Dermis blood vessel endothelial cell (primary cell): Measurements from ENCODE around the gene KAT7. TPM values are rescaled to one million over a fixed set of nuclear protein-coding genes. Genes with fewer than 3 reads are reported as not detected.
A peak's percentile ranks its signal among the peaks of the same experiment; 100 is the strongest.
"Not testable (repeated sequence)": the region's sequence is repeated elsewhere in the genome, so short reads cannot be mapped to it uniquely, and the experiment has no call there.

Experiments
- DNase-seq: peaks from one replicate; pipeline ENCODE4 v3.0.0; 2010
- total RNA-seq: library from RNA; depleted of rRNA; stranded (reverse); fragments of >200 nt; gene quantifications from 2 replicates; pipeline ENCODE4 v1.2.3, GENCODE V29; 2014

Gene KAT7
- 88.0 and 133 TPM in 2 replicates for total RNA-seq

DNA sequence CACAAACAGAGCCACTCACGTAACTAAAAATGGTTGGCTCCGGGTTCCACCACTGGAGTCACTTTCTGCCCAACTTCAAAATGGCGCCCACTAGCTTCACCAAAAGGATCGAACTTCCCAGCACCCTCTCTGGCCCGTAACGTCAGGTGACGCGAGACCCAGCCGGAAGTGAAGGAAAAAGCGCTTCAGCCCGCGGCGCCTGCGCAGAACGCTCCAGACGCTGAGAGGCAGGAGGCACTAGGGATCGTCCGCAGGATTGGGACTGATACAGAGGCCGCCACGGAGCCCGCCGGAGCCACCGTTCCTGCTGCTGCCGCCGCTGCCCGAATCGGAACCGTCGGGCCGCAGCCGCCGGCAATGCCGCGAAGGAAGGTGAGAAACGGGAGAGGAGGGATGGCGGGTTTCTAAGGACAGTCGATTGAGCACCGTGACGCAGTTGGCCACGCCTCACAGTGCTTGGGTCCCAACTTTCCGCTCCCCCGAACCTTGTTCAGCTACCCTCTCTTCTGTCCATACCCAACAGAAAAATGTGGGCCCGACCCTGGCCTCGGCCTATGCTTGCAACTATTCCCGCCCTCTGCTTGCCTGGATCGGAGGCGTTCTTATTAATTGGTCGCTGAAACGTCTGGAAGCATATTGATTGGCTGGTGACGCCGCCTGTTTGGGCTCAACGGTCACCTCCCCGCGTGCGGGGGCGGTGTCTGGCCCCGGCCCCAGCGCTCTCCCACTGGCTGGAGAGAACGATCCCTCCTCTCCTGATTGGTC lies at the start of gene KAT7:
Gene KAT7 (plus strand): TSS at position 204 of the 765 bp plus-strand sequence. CDS start 154 bp downstream, at position 358.
- DNase-seq: peak; percentile 100

DNA sequence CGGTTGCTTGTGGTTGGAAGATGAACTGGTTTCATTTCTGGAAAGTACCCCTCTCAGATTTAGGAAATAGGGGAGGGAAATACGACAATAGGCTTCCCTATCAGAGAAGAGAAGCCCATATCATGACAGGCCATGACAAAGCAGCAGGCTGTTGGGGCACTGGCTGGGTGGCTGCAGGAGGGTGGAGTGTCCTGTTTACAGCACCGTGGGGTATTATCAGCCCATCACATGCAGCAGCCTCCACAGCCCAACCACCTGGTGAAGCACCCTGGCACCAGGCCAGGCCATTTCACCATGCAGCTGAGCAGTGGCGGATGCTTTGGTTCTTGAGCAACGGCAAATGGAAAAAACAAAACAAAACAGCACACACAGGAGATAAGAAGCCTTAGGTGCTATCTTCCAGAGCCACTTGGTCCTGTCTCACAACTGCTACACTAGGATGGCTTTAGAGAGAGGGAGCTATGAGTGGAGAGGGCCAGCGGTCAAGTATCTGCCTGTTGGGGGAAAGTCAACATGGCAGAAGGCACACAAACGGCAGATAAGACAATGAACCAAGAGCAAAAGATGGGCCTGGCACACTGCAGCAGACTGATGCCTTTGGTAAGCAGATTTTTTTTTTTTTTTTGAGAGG lies 48.7 kb upstream of the KAT7 start:
- peak; percentile 74 for DNase-seq

GRCh38 chr17:49741009-49741691 lies 47.3 kb upstream of the KAT7 start:
- peak; percentile 17 for DNase-seq

DNA sequence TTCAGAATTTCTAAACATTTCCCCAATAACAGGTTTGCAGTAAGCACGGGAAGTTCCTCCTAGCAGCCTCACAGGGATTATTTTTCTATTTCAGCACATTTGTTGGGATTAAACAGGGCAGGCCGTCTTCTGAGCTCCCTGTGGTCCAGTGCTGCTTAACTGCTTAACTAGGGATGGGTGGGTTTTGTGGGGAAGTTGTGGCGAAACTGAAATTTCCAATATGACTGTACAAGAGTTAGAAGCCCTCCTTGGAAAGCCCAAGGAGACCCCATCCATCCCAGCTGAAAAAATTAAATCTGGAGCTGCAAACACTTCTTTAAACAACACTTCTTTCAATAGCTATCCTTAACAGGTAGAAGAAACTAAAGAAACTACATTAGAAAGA lies 46.8 kb upstream of the KAT7 start:
- DNase-seq: no peak

- DNase-seq: peak; percentile 28
Measured at GRCh38 chr17:49742166-49742638, 46.3 kb upstream of the KAT7 start.

DNA sequence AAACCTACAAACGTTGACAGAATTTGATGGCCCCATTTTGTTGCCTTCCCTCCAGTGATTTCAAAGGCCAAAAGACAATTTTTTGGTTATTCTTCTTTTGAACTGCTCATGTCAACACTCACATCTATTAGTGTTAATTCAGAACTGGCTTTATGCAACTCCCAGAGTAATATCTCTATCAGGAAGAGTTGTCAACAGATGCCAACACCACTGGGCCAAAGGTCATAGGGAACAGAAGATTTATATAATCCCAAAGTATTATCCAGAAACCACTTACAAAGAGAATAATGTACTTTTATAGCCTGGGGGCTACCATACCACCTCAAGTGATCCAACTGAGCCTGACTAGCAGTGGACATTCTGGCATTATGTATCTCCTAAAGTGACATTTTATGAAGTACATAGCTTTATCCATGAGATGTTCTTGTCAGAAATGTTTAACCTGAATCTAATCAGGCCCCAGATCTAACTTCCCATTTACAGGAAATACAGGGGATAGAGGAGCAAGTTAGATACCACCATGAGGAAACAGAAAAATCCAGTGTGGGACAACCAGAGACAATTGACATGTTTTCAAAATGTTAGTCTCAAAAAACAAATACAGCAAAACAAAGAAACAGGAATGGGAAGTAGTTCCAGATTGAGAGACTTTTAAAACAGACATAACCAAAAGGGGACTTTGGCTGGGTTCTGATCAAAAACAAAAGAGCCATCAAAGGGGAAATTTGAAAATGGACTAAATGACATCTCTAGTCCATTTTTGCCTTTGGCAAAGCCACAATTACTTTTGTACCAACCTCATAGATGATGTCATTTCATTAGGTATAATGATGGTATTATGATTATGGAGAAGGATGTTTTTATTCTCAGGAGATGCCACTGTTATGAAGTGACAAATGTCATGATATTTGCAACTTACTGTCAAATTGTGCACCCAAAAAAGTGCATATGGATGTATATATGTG lies 43.0 kb upstream of the KAT7 start:
- no peak for DNase-seq

GRCh38 chr17:49746791-49747490 lies 41.5 kb upstream of the KAT7 start:
- DNase-seq: no peak

DNA sequence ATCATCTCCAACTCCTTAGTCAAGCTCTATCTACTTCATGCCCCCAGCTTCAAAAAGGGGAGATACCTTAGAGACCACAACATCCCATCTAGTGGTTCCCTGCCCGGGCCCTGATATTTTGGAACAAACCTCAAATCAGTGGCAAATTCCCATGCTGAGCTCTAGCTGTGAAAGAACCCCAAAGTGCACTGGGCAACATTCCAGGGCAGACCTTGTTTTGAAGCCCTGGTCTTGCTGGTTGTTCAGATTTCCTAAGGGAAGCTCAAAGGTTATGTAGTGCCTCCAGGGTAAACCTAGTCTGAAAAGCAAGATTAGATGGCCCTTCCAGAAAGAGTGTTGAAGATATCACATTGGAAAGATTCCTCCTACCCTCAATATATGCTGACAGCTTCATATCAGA lies 40.8 kb upstream of the KAT7 start:
- no peak for DNase-seq

DNA sequence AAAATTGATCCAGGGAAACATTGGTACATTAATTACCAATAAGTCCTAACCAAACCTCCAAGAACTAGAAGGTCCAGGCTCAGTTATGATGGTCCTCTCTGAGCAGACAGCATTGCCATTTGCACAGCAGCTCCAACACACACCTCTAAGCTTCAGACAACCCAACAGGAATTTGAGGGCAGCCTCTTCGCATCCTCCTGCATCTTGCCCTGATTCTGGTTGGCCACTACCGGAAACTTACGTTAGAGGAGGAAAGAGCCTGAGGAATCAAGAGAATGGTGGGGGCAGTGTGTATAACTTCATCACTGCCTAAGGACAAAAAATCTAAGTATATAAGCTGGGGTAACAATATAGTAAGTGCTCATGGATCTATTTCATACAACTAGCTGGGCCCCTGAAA lies 40.3 kb upstream of the KAT7 start:
- DNase-seq: no peak

DNA sequence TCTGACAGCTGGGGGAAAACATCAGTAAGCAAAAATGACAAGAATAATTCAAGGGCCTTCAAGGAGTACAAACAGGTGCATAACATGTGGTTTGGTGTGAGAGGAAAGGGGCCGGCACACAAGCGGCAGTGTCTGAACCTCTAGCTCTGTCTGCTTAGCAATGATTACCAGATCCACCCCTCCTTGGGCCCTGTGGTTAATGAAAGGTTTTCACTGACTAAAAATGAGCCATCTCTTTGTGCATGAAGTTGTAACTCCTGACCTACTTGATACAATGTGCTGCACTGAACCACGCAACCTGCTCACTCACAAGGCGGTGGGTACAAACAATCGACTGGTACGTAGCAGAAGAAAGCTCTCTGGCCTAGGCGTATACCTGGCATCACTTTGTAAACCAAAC lies 39.7 kb upstream of the KAT7 start:
- DNase-seq: no peak

DNA sequence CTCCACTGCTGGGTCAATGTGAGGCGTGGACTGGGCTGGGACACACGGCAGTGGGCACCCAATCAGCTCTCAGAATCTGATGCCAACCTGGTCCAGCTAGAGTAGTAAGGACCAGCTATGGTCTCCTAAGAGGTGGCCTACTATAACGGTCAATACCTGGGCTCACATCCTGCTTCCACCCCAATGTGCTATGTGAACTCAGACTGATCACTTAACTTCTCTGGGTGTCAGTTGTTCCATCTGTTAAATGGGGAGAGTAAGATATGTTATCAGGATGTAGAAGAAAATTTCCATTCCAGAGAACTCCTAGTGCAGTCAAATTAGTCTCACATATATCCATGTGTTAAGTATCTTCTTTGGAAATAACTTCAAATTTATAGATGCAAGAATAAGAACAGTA lies 38.8 kb upstream of the KAT7 start:
- DNase-seq: no peak

GRCh38 chr17:49752508-49752907 lies 36.0 kb upstream of the KAT7 start:
- no peak for DNase-seq

DNA sequence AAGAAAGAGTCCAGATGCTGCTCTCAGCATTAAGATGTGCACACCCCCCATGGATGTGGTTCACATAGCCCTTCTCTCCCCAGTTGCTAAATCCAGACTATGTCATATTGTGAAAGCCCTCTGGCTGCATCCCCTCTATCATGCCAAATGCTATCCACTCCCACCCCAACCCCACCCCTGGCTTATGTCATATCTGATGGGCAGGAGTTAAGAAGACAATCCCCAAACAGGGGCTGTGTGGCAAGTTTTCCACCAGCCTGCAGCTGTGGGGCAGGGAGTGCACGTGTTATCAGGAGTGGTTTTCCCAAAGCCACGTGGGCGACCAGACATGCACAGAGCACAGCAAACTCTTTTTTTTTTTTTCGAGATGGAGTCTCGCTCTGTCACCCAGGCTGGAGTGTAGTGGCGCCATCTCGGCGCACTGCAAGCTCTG lies 34.5 kb upstream of the KAT7 start:
- DNase-seq: no peak

DNA sequence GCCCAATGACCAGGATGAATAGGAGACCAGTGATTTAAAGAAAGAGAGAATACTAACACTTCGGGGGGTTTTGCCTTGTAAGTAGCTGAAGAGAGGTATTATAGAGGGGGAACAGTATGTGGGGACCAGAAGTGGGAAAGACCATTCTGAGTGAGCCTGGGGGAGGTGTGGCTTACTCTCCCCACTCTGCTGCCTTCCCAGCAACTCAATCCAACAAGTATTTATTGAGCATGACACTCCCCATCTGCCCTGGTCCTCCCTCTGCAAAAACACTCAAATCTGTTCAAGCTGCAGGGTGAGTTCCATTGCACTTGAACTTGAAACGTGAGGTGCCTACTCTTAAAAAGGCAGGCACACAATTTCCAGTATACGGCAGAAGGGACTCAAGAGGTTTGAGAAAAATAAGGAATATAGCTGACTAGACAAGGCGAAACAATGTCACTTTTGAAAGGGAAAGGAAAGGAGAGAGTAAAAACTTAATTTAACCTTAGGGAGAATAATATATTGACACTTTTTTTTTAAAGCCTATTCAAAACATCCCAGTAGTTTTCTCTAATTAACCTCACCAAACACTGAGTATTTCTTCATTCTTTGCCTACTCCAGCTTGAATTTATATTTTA lies 32.7 kb upstream of the KAT7 start:
- DNase-seq: no peak

- DNase-seq: no peak
Measured at GRCh38 chr17:49756323-49757150, 31.9 kb upstream of the KAT7 start.

DNA sequence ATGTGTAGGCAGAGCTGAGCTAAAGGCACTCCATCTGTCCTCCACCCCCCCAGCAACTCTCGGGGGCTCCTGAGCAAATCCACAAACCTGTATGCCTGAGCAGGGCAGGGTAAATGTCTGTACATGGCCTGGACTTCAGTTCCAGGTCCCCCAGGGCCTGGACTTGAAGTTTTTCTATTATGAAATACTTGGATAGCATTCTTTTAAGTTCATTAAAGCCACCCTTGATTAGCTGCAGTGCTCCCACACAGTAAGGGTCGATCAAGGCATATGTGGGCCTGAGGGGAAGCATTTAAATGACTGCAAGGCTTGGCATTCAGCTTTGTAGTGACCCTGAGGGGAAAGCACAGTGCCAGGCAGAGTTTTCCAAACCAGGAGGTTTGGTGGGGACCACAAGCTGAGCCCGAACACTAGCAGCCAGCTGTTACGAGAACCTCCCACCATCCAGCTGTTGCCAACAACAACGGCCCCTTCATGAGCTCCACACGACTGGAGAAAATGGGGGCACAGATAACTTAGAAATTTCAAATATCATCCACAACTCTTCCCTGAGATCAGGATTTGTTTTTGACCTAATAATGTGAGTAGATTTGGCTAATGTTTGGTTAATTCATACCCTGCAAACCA lies 31.2 kb upstream of the KAT7 start:
- DNase-seq: no peak

DNA sequence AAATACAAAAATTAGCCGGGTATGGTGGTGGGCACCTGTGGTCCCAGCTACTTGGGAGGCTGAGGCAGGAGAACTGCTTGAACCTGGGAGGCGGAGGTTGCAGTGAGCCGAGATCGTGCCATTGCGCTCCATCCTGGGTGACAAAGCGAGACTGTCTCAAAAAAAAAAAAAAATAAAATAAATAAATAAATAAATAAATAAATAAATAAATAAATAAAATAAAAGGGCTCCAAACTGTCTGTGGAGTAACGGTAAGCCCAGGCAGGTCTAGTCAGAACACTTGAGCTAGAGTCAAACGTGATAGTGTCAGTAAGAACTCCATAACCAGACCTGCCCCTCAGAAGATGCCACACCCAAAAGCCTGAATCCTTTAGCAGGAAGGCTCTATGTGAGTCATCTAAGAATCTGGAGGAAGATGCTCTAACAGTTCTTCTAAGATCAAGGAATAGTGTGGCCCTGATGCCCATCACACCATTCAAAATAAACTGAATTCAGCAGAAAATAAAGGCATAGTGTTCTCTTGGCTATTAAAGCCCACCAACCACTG lies 29.9 kb upstream of the KAT7 start:
- DNase-seq: not testable (repeated sequence)

DNA sequence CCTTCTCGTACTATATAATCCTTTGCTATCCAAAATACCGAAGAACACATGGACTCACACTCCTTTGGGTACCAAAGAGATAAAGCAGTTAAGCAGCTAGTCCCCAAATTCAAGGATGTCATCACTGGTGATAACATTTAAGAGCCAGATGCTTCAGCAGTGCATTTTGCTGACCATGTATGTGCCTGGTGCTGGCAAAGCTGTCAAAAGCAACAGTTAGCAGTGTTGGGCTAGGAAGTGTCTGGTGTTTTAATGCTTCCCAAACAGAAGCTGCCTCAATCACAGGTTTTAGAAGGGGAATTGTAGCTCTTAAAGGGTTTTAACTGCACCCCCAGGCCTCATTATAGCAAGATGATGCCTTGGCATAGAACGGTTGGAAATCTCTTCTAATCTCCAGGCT lies 29.3 kb upstream of the KAT7 start:
- DNase-seq: no peak

GRCh38 chr17:49760296-49760695 lies 28.2 kb upstream of the KAT7 start:
- DNase-seq: no peak
